CD4-positive, alpha-beta T cell treated with Interleukin-10 for 1 hour (primary cell): ENCODE measurements around the gene PCSK9.
"Not testable (repeated sequence)": the region's sequence is repeated elsewhere in the genome, so short reads cannot be mapped to it uniquely, and the experiment has no call there.

Experiments
- DNase-seq: peaks from one replicate; pipeline ENCODE4 v3.0.0-alpha.2; 2020

PCSK9 gene

DNA sequence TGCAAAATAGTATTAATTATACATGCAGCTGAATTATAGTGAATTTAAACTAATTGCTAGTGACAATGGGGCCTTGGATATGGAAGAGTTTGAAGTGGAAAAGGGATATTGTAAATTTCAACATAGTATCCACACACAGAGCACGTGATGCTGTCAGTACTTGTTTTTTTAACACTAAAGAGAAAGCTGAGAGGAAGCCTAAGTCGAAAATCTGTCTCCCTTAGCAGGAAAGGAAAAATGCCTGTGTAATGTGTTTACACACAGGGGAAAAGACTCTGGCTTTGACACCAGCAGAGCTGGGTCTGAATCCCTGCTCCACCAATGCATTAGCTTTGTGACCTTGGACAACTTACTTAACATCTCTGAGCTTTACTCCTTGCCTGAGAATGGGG, 42.6 kb downstream of the PCSK9 start:
- no peak for DNase-seq

DNA sequence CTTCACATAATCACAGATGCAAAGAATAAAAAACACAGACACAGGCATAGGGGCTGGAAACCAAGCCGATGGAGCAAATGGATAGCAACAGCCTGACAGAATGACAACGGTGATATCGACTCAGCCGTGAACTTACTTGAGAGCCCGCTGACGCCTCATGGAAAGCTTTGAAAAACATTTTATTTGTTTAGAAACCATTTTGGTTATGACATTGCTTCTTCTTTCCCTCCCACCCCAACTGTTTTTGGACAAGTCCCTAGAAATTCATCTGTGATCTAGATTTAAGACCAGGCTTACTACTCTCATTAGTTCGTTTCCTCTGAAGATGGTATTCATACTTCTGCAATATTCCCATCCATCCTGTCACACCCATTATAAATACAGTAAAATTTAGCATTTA, 44.9 kb downstream of the PCSK9 start:
- no peak for DNase-seq

DNA sequence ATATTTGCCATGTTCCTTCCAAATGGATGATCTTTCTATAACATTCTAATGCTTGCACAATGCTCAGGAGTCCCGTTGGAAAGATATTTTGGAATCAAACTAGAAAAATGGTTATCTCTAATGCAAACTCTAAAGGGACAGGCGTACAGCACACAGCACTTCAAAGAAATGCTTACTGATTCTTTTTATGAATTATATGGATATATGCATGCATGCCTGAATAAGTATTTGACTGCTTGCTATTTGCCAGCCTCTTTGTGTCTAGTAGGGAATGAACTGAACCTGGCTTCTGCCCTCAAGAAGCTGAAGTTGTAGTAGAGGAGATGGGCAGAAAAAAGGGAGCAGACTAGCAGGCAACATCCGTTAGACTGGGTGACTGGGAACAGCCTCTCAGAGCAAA, 48.1 kb downstream of the PCSK9 start:
- DNase-seq: no peak

DNA sequence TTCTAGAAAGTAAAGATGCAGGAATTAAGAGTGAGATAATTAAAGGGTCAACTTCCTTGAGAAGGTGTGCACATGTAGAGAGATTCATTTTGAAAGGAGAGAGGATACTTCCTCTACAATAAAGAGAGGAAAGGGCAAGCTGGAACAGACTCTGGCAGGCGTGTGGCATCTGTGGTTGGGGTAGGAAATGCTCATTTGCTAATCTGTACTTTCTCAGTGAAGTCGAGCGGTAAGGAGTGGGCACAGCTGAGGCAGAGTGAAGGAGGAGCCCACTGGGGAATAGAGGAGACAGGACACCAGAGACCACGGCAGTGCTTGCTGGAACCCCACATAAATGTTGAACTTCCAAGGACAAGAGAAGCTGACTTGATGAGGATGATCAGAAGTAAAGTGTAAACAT, 49.1 kb downstream of the PCSK9 start:
- DNase-seq: no peak

DNA sequence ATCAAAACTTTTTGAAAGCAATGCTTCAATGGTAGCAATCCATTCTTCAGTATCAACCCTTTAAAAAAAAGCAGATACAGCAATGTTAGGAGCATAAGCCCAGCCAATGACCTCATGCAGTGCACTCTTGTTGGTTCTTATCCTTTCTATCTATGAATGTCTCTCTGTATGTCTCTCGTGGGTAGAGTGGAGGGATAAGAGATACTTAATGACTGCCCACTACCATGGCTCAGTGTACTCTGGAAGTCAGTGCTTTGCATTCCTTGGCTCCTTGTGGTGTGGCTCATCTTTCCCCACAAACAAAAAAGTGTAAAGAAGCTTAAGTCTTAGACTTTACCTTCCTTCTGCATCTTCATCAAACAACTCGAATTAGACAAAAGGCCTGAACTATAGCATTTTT, 50.3 kb downstream of the PCSK9 start:
- DNase-seq: no peak

DNA sequence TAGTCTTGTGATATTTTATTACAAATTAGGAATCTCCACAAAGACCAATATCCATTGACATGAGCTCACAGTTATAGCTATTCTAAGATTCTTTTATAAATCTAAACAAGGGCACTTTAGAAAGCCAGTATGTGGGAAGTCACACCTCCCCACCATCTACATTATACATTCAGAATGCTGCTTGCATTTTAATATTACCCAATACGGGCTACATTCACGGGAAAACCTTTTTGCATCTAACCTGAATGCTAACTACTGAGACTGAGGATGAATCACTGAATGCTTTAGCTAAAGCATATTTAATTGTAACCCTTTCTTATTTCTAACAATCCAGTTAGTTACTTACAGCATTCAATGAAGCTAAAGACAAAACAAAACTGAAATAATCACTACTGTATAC, 53.1 kb downstream of the PCSK9 start:
- DNase-seq: no peak

DNA sequence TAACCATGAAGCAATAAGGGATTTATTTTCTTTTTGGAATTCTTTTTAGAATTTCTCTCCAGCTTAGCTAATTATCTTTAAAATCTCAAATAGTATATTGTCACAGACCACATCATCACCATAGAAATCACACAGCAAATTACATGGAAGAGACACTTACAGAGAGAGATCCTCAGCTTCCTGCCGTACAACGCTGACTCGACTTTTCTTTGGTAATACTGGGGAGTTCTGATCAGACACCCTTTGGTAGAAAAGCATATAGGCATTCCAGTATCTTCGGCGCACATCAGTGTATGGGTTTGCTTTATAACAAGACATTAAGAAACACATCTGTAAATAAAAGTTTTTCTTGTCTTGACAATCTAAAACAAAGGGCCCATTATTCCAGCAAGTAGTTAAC, 55.7 kb downstream of the PCSK9 start:
- no peak for DNase-seq

DNA sequence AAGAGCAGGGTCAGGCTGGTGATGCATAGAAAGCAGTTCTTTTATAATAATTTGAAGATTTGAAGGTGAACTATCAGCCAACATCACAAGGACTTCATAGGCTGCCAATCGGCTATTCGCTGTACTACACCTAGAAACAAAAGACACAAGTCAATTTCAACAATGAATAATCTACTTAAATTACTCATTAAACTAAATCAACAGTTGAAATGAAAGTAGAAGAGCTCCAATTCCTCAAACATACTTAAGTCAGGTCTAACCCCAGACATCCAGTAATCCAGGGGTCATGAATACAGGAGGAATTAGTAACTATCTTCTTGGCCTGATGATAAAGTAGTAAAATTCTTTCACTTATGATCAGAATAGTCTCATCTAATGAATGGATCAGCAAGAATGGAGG, 64.5 kb downstream of the PCSK9 start:
- DNase-seq: no peak

DNA sequence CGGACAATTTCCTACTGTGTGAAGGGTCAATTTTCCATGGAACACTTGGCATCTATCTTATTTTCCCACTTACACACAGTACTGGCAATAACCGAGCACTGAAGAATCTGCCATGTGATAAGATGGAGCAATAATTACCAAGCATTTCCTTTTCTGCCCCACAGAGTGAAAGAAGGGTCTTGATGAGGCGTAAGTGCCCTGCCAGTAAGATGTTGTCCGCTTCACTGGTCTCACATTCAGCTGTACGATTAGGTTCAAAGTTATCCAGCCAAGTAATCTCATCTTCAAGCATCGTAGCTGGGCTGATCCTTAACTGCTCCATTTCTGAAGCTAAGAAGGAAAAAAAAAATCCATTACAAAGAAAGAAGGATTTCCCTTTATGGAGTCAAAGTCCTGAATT, 67.8 kb downstream of the PCSK9 start:
- no peak for DNase-seq

DNA sequence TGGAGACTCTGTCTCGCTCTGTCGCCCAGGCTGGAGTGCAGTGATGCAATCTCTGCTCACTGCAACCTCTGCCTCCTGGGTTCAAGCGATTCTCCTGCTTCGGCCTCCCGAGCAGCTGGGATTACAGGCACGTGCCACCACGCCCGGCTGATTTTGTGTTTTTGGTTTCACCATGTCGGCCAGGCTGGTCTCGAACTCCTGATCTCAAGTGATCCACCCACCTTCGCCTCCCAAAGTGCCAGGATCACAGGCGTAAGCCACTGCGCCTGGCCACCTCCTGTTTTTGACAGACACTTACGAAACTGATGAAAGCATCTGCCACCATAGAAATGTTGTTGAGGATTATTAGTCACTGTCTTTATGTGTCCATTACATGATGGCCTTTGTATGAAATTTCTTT, 69.7 kb downstream of the PCSK9 start:
- not testable (repeated sequence) for DNase-seq
